Left lobe of liver (tissue), 2 donors: ENCODE data around the gene PPP3CA. TPM values are rescaled to one million over a fixed set of nuclear protein-coding genes. Genes with fewer than 3 reads are reported as not detected.

ENCODE experiments used
- ATAC-seq: fragments of 200-7000 bp; cut with Tn5 transposase; one replicate; pipeline ENCODE4 v1.9.1; 2020; ENCODE audit warnings: mild to moderate bottlenecking, moderate library complexity
- DNase-seq: peaks from one replicate; pipeline ENCODE4 v3.0.0-alpha.2; 2020; ENCODE audit warnings: low spot score
- total RNA-seq: library from RNA; stranded (reverse); gene quantifications from one replicate; pipeline ENCODE4 v1.2.1, GENCODE V29; 2021
- donor health status: DM: no; HTN: no; CAD: no; lungs with moderate emphysema.
- donor health status: DM: no; HTN: yes; CAD: no.

PPP3CA gene
- total RNA-seq, 1 donor from 2014 or later = 11.1 TPM

DNA sequence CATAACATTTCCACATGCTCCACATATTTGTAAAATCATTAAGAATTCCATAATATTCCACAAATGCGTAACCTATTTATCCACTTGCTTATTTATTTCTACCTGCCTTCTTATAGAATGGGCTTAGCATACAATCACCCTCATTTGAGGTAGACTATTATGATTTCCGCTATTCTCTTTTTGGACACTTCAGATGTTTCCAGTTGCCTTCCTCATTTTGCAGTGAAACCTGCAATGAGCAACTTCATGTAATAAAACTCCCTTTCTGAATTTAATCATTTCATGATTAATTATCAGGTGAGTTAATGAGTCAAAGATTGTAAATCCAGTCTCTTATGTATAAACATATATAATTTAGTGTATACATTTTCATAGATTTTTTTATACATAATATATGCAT is 58.0 kb downstream of the PPP3CA start:
- DNase-seq (no peak), ATAC-seq (no peak)

GRCh38 chr4:101288365-101289145 is 58.8 kb downstream of the PPP3CA start:
- ATAC-seq = peak; percentile 41

DNA sequence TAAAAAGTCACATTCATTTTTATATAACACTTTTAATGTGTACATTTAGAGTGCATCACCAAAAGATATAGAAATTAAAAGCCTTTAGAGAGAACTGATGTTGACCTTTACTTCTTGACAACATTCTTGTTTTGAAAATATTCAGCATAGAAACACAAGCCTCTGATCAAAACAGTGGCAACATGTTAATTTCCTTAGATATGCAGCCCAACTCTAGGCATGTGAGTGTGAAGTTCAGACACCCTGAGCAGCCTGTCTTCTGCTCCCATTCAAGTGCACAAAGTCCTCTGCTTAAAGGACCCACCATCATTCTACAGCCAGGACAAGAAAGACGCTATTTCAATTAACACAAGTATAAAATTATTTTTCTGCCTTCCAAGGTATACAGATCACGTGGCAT is 60.0 kb downstream of the PPP3CA start:
- ATAC-seq = no peak

More at GRCh38 chr4:101288365-101289145, 58.8 kb downstream of the PPP3CA start:
- no peak for DNase-seq

DNA sequence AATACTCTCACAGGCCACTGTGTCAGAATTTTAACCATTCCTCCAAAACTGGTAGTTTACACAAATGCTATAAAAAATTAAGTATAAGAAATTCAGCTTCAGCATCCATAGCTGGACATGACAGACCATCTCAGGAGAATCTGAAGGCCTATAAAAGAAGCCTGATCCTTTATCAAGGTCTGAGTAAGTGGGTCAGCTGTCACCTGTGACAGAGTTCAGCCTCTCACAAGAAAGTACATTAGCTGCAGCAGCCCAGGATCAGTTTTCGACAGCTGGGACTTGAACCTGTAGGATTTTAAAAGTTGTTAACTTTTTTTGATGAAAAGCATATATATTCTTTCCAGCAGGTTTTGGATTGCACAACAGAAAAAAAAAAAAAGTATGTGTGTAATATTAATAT is 60.7 kb downstream of the PPP3CA start:
- ATAC-seq (no peak), DNase-seq (no peak)

More for the DNA sequence above, 60.0 kb downstream of the PPP3CA start:
- no peak for DNase-seq

- DNase-seq = no peak
- ATAC-seq = no peak
Observed at GRCh38 chr4:101285985-101286384, 61.3 kb downstream of the PPP3CA start.

DNA sequence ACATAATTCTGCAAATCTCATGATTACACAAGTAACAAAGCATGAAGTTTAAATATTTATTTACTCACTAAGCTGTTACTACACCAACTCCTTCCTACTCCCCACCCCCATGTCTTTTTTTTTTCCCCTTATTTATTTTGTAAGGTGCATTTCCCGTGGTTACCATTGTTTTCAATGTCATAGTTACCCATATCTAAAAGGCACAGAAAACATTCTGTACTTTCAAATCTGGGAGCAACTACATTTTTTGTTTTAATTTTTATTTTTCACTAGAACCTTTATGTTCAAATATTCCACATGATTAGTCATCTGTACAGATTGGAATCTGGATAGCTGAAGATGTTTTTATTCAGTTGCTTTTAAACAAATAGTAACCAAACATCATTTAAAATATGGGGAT is 62.8 kb downstream of the PPP3CA start:
- ATAC-seq = no peak

DNA sequence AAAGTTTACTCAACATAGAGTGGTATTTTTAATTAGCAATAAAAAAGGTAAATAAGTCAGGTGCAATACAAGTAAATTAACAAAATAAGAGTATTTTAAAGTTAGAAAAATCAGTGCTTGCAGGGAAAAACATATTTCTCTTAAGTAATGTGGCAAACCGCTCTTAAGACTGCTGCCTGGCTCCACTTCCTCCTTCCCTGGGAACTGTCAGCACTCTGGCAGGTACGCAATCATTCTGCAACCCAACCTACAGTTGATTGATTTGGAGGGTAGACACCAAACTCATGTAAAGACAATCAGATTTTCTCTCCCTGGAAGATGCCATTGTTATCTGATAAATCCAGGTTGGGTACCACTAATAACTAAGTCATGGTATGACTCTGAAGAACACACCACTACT is 63.9 kb downstream of the PPP3CA start:
- ATAC-seq (no peak), DNase-seq (no peak)

More for the DNA sequence above, 62.8 kb downstream of the PPP3CA start:
- DNase-seq = no peak

DNA sequence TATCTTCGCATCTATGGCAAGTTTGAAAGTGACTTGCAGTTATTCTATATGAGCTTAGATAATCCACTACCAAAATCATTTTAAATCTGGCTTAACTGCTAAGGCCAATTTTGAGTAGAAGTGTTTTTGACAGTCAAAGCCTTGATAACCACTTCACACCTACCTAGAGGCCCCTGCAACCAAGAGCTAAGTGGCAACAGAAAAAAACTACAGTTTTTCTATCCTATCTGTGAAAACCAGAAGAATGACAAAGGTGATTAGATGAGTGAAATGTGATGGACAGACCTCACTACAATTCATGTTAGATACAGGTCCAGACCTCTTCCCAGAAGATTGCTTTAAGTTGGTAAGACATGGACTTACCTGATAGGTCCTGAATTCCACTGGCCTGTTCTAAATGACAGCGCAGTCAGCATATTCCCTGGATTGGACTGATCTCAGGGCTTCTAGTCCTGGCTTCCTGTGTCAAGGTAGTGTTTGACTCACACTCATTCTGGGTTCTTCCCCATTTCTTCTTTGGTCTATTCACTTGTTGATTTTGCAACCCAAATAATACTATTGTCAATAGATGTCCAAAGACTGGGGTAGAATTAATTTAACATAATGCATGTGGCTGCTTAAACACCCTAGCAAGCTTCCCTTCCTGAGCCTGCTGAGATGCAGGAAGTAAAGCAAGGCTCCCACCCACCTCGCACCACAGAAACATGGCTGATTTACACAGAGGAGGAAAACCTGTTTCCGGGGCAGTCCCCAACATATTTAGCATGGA is 65.1 kb downstream of the PPP3CA start:
- ATAC-seq (no peak), DNase-seq (no peak)

DNA sequence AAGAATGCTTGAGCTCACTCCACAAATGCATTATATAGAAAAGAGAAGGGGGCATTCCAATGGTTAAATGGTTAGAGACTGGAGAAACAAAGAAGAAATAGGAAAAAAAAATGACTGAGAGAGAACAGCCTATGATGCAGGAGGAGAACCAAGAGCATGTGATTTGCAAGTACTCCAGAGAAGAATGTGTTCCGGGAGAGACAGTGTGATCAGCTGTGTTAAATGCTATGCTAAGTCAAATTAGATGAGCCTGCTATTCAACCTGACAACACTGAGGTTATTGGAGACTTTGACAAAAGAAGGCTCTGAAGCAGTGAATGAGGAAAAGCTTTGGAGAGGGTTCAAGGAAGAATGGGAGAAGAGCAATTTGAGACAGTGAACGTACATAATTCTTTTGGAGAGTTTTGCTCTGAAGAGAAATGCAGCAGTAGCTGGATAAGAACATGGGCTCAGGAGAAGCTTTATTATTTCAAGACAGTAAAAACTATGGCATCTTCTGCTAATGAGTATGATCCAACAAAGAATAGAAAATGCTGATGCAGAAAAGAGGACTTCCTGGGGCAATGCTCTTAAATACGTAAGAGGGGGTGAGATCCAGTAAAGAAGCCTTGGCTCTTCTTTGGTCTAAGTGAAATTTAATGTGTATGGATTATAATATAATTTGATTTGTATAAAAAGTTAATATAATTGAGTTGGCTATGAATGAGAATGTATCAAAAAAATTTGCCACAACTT is 66.3 kb downstream of the PPP3CA start:
- no peak for ATAC-seq
- DNase-seq = no peak

- DNase-seq (no peak), ATAC-seq (peak; percentile 57)
Observed at GRCh38 chr4:101279377-101279871, 67.9 kb downstream of the PPP3CA start.

DNA sequence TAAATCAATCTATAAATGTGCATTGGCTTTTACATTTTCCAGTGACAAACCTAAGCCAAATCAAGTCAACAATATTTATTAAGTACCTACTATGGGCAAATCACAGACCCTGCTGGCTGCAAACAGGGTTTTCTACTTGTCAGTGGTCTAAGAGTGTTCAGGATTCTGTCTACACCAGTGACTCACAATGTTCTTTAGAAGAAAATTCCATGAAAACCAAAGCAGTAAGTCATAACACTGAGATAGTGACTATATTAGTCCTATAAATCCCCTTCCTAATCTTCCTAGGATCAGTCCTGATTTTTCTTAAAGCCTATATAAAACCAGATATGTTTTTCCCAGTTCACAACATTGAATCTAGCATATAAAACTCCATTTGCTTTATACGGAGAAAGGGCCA is 69.7 kb downstream of the PPP3CA start:
- no peak for ATAC-seq

GRCh38 chr4:101276661-101277060 is 70.7 kb downstream of the PPP3CA start:
- ATAC-seq (no peak), DNase-seq (no peak)

More for the DNA sequence above, 69.7 kb downstream of the PPP3CA start:
- DNase-seq = no peak

- no peak for ATAC-seq
- no peak for DNase-seq
Observed at GRCh38 chr4:101274888-101275752, 72.2 kb downstream of the PPP3CA start.

GRCh38 chr4:101271516-101271915 is 75.8 kb downstream of the PPP3CA start:
- DNase-seq = no peak
- no peak for ATAC-seq

GRCh38 chr4:101269682-101270081 is 77.6 kb downstream of the PPP3CA start:
- no peak for DNase-seq
- ATAC-seq = no peak

GRCh38 chr4:101265816-101266172 is 81.5 kb downstream of the PPP3CA start:
- no peak for DNase-seq
- no peak for ATAC-seq

DNA sequence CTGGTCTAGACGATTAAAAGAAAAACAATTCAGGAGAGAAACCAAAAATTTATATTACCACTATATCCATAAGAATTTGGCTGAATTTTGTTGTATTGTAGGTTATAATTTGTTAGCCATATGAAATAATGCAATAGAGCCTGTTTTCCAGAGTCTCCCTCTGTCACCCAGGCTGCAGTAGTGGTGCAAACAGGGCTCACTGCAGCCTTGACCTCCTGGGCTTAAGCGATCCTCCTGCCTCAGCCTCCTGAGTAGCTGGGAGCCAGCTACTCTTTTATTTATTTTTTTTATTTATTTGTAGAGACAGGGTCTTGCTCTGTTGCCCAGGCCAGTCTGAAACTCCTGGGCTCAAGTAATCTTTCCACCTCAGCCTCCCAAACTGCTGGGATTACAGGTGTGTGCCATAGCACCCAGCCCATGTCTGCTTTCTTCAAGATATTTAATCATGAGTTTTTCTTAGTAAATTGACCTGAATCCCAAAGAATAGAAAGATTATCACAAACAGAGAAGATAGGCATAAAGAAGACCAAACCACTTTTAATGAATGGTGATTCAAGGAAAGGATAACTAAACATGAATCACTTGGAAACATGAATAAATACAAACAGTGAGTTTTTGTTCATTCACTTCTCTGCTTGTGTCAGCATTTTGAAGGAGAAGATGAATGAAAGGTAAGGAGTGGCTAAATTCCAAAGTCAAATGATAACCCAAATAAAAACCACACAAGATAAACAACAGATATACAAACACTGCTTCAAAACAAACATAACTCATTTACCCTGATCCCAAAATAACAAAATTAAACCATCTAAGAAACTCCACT is 82.1 kb downstream of the PPP3CA start:
- ATAC-seq (no peak), DNase-seq (no peak)

GRCh38 chr4:101264512-101264911 is 82.8 kb downstream of the PPP3CA start:
- ATAC-seq (no peak), DNase-seq (no peak)

DNA sequence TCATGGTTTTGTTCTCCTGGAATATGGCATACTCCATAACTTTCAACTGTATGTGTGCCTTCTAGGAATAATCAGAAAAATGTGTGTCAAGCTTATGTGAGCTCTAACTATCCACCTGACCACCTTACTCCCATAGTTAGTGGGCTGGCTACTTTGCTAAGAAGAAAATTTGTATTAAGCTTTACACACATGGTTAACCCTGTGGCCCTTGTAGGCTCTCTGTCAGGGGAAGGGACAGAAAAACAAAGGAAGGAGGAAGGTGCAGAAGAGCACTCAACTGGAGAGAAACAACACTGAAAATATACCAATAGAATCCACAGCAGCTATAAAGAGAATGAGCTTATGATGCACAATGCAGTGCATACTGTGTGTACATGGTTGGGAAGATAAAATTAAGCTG is 84.6 kb downstream of the PPP3CA start:
- DNase-seq (no peak), ATAC-seq (no peak)

DNA sequence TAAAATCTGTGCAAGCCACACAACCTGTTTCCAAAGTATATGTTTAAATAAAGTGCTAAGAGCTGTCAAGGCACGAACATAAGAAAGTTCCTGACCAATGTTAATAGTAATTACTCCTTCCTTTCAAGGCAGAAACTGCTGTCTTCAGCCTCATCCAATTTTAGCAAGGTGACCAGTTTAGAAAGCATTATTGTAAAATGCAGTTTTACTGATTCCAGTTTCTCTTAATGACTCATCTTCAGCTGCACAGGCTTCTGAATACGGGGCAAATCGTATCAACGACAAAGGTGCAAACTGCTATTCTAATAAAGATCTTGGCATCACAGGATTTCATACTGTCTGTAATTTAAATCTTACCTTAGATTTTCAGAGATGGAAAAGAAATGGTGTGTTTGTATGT is 87.5 kb downstream of the PPP3CA start:
- no peak for ATAC-seq
- DNase-seq = no peak
